ENCODE data around the gene KIF20A.

- TF ChIP-seq USF2 (IDR thresholded peaks at IDR 0.05; ENCODE audit: borderline replicate concordance, low read depth, low read length) = no peak
- no peak for TF ChIP-seq CTCF (IDR thresholded peaks at IDR 0.05)
- TF ChIP-seq TAF1 (IDR thresholded peaks at IDR 0.05; ENCODE audit: borderline replicate concordance, low read depth, low read length) = peak; percentile 83
- peak; percentile 97 for TF ChIP-seq YY1 (IDR thresholded peaks at IDR 0.05; ENCODE audit: low read depth)
- no peak for TF ChIP-seq EZH2phosphoT487 (IDR thresholded peaks at IDR 0.05; ENCODE audit: borderline replicate concordance, low read depth)
Measured at GRCh38 chr5:138213161-138214029, 34.5 kb downstream of the KIF20A start, which contains the start of gene CDC23.

All from SK-N-SH (cell line).